Spleen (tissue), 11 donors: Measurements from ENCODE around the gene ETV6. TPM values are rescaled to one million over a fixed set of nuclear protein-coding genes. Genes with fewer than 3 reads are reported as not detected.
A peak's percentile ranks its signal among the peaks of the same experiment; 100 is the strongest.

Experiments used
- DNase-seq: peaks from one replicate; pipeline ENCODE4 v3.0.0-alpha.2; 2020
- H3K27ac ChIP-seq, 8 donors: fragments of 200-600 bp; sonication (generic) in 7 of 8; 1 replicate in 4 of 8; 2 replicates in 4 of 8; pipeline versions ENCODE4 v1.5.0 to v1.8.0; 2016 to 2021; ENCODE audit warnings: inconsistent platforms in 4 of 8, mild to moderate bottlenecking in 4 of 8, moderate library complexity in 1 of 8
- H3K27me3 ChIP-seq, 7 donors: fragments of 200-600 bp; sonication (generic) in 6 of 7; replicated peaks in 1 of 7; 1 replicate in 4 of 7; 2 replicates in 3 of 7; pipeline versions ENCODE4 v1.5.0 to v1.8.0; 2016 to 2021; ENCODE audit warnings: inconsistent platforms in 3 of 7, mild to moderate bottlenecking in 1 of 7
- H3K36me3 ChIP-seq, 6 donors: fragments of 200-600 bp; sonication (generic) in 5 of 6; 1 replicate in 4 of 6; 2 replicates in 2 of 6; pipeline versions ENCODE4 v1.5.0 to v1.8.0; 2016 to 2021; ENCODE audit warnings: inconsistent platforms in 2 of 6
- H3K4me1 ChIP-seq, 6 donors: fragments of 200-600 bp; sonication (generic) in 5 of 6; 1 replicate in 3 of 6; 2 replicates in 3 of 6; pipeline versions ENCODE4 v1.5.0 to v1.8.0; 2016 to 2021; ENCODE audit warnings: inconsistent platforms in 3 of 6
- H3K4me3 ChIP-seq, 8 donors: fragments of 200-600 bp; sonication (generic) in 7 of 8; 1 replicate in 4 of 8; 2 replicates in 4 of 8; pipeline versions ENCODE4 v1.5.0 to v1.8.0; 2016 to 2021; ENCODE audit warnings: inconsistent platforms in 4 of 8, mild to moderate bottlenecking in 4 of 8, moderate library complexity in 2 of 8
- H3K9me3 ChIP-seq, 8 donors: fragments of 200-600 bp; sonication (generic) in 7 of 8; 1 replicate in 4 of 8; 2 replicates in 4 of 8; pipeline versions ENCODE4 v1.5.0 to v1.8.0; 2016 to 2021; ENCODE audit warnings: inconsistent platforms in 4 of 8
- CTCF ChIP-seq, 11 experiments: fragments of 200-600 bp in 7 of 11; fragments of 450-650 bp in 4 of 11; sonication (generic) in 4 of 11; IDR thresholded peaks in 8 of 11; conservative IDR thresholded peaks in 3 of 11; 1 replicate in 7 of 11; 2 replicates in 4 of 11; pipeline versions ENCODE4 v1.4.0 to v1.8.0; 2016 to 2021; ENCODE audit warnings: antibody characterized with exemption in 11 of 11, inconsistent platforms in 4 of 11, mild to moderate bottlenecking in 1 of 11
- POLR2A ChIP-seq, 3 donors: fragments of 450-650 bp; IDR thresholded peaks; one replicate each; pipeline ENCODE4 v1.5.1; 2017; ENCODE audit warnings: antibody characterized with exemption in 3 of 3, mild to moderate bottlenecking in 1 of 3
- POLR2AphosphoS5 ChIP-seq, 3 donors: sonication (generic); formaldehyde crosslinking; IDR thresholded peaks; one replicate each; pipeline ENCODE4 v1.5.1; 2017; ENCODE audit warnings: antibody characterized with exemption in 3 of 3
- WGBS, 5 donors: extraction: QIAGEN DNeasy Blood & Tissue Kit in 3 of 5; methylation state at CpG; one replicate each; pipeline versions ENCODE4 v1.1.5 to v1.1.7; 2013 to 2018; 5-methylcytosine and 5-hydroxymethylcytosine counted together
- intact Hi-C: fragments of 100-400 bp; cut with DNase I; formaldehyde crosslinking; loops from one replicate; pipeline ENCODE4 v1.15.0; 2023; ENCODE audit warnings: low total_unique reads
- polyA plus RNA-seq, 3 donors: library from polyadenylated mRNA; stranded (reverse); fragments of 200-250 nt; gene quantifications; one replicate each; pipeline ENCODE4 v1.2.1, GENCODE V29; 2013
- total RNA-seq, 7 donors: library from RNA; depleted of rRNA in 3 of 7; stranded (reverse); fragments of >200 nt in 3 of 7; fragmentation: NEBNext Ultra II Directional in 4 of 7; extraction: Animal tissue kit (Norgen Biotek cat#: 25700) in 4 of 7; gene quantifications; one replicate each; pipeline versions ENCODE4 v1.1.0 to v1.2.1, GENCODE V29; 2016 to 2021
- donor health status: healthy with polysubstance abuse.
- donor health status: DM: no; HTN: no; CAD: no; lungs with moderate emphysema.
- donor health status: DM: no; HTN: no; CAD: no.
- donor health status: Bipolar disorder and iron deficiency.
- donor health status: healthy.
- donor health status: DM: no; HTN: no; CAD: no.
- donor health status: DM: yes; HTN: yes; CAD: no.

ETV6 gene
- total and polyA plus RNA-seq, 10 donors: 7.2 to 116 (median 57.8) TPM

DNA sequence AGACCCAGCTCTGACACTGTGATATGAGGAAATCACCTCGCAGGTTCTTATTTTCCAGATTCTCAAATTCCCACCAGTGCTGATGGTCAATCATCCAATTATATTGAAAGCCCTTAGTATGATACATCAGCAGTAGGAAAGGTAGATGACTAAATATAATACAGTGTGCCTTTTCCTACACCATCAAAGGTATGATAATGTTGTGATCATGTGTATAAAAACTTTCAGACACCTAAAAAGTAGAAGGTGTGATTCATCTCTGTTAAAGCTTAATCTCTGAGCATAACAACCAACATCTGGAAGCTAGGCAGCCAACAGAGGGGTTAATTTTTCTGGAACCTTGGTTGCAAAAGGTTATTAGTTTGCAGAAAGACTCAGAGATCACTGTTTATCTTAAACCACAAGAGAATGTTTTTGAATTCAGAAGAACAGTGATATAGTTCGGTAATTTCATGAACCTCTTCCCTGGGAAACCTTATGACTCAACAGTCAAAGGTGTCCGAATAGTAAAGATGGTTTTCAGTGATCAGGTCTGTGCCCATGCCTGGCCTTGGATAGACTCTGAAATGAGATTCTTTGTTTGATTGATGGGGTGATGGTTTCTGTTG is 122.5 kb downstream of the ETV6 start:
- intact Hi-C loops: no loop called here
- WGBS, 5 donors: 41 to 75% (median 59%) methylated on average over 3 of the region's 3 CpGs
- Histone ChIP-seq H3K4me3 (no peak overlapping the region), H3K9me3 (no peaks in the 10 kb centered on the region), H3K4me1 (peaks cover 23 to 92% (median 49%) of the 10 kb centered on the region in 6 donors), H3K27ac (no peak overlapping the region), H3K27me3 (no peaks in the 10 kb centered on the region), H3K36me3 (peaks cover 0 to 29% (median 0%) of the 10 kb centered on the region in 6 donors)
- TF ChIP-seq POLR2AphosphoS5 (IDR thresholded peaks at IDR 0.05) (no peak), POLR2A (IDR thresholded peaks at IDR 0.05) (no peak), CTCF (IDR thresholded peaks at IDR 0.05 in 8 of 11, conservative IDR thresholded peaks at IDR 0.05 in 3 of 11) (no peak)
- DNase-seq: no peak

GRCh38 chr12:11773889-11774677 is 124.6 kb downstream of the ETV6 start:
- 42 to 66% (median 47%) methylated on average over 10 of the region's 10 CpGs for WGBS, 5 donors
- TF ChIP-seq CTCF (IDR thresholded peaks at IDR 0.05 in 8 of 11, conservative IDR thresholded peaks at IDR 0.05 in 3 of 11): no peak
- TF ChIP-seq POLR2AphosphoS5 (IDR thresholded peaks at IDR 0.05): peak; percentile 28 to 67 (median 36)
- Histone ChIP-seq H3K27me3 (no peaks in the 10 kb centered on the region), H3K36me3 (peaks cover 0 to 40% (median 0%) of the 10 kb centered on the region in 6 donors), H3K9me3 (no peaks in the 10 kb centered on the region), H3K4me3 (no peak overlapping the region), H3K27ac (peak overlapping the region in 6 of 8 donors; percentile 5 to 75 (median 52)), H3K4me1 (peaks cover 17 to 91% (median 44%) of the 10 kb centered on the region in 6 donors)
- intact Hi-C loops: no loop called here
- peak; percentile 83 for DNase-seq

DNA sequence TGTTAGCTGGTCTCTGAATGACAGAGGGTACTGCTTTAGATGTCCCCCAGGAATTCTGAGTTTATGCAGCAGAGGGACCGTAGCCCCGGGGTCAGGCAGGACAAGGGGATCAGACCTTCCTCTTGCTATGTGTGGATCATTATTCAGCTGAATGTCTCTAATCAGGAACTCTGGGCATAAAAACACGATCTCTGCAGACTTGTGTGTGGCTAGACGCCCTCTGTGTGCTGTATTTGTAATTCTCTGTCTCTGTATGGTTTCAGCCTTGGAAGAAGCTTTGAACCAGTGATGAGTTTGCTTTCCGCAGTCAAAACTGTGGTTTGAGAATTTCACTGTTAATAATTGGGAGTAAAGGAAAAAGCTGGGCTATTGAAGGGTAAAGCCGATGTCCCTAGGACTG is 125.3 kb downstream of the ETV6 start:
- Histone ChIP-seq H3K27me3 (no peaks in the 10 kb centered on the region), H3K4me3 (no peak overlapping the region), H3K27ac (peak overlapping the region in 3 of 8 donors; percentile 52 to 75 (median 53)), H3K9me3 (no peaks in the 10 kb centered on the region), H3K4me1 (peaks cover 11 to 91% (median 42%) of the 10 kb centered on the region in 6 donors), H3K36me3 (peaks cover 0 to 40% (median 0%) of the 10 kb centered on the region in 6 donors)
- 46 to 71% (median 66%) methylated on average over 6 of the region's 6 CpGs for WGBS, 5 donors
- TF ChIP-seq CTCF (IDR thresholded peaks at IDR 0.05 in 8 of 11, conservative IDR thresholded peaks at IDR 0.05 in 3 of 11): no peak
- no peak for TF ChIP-seq POLR2A (IDR thresholded peaks at IDR 0.05)
- no peak for TF ChIP-seq POLR2AphosphoS5 (IDR thresholded peaks at IDR 0.05)
- no peak for DNase-seq
- intact Hi-C loops: no loop called here

- H3K9me3 ChIP-seq: no peaks in the 10 kb centered on the region
- 85 to 91% (median 88%) methylated on average over 3 of the region's 3 CpGs for WGBS, 5 donors
- peaks cover 8 to 91% (median 47%) of the 10 kb centered on the region in 6 donors for H3K4me1 ChIP-seq
- no peak overlapping the region for H3K4me3 ChIP-seq
- no peak for DNase-seq
- H3K27ac ChIP-seq: no peak overlapping the region
- peaks cover 0 to 39% (median 0%) of the 10 kb centered on the region in 6 donors for H3K36me3 ChIP-seq
- intact Hi-C loops: no loop called here
- H3K27me3 ChIP-seq: no peaks in the 10 kb centered on the region
- TF ChIP-seq POLR2A (IDR thresholded peaks at IDR 0.05): no peak
- TF ChIP-seq CTCF (IDR thresholded peaks at IDR 0.05 in 8 of 11, conservative IDR thresholded peaks at IDR 0.05 in 3 of 11): no peak
- no peak for TF ChIP-seq POLR2AphosphoS5 (IDR thresholded peaks at IDR 0.05)
Measured at GRCh38 chr12:11776316-11776715, 126.8 kb downstream of the ETV6 start.
